Uterus (tissue), 4 donors: ENCODE results near the gene ADRA2C. TPM values are rescaled to one million over a fixed set of nuclear protein-coding genes. Genes with fewer than 3 reads are reported as not detected.
A peak's percentile ranks its signal among the peaks of the same experiment; 100 is the strongest.

Experiments
- DNase-seq, 2 donors: peaks; one replicate each; pipeline ENCODE4 v3.0.0-alpha.2; 2019 to 2020
- H3K27ac ChIP-seq, 2 donors: fragments of 200-600 bp; sonication (generic); 1 replicate in 1 of 2; 2 replicates in 1 of 2; pipeline ENCODE4 v1.5.1; 2016 to 2018
- H3K27me3 ChIP-seq, 2 donors: fragments of 200-600 bp; sonication (generic); one replicate each; pipeline ENCODE4 v1.5.1; 2018 to 2019; ENCODE audit warnings: control low read depth in 1 of 2
- H3K36me3 ChIP-seq, 2 donors: fragments of 200-600 bp; sonication (generic); one replicate each; pipeline ENCODE4 v1.5.1; 2019; ENCODE audit warnings: control low read depth in 1 of 2
- H3K4me1 ChIP-seq, 2 donors: fragments of 200-600 bp; sonication (generic); one replicate each; pipeline ENCODE4 v1.5.1; 2018 to 2019; ENCODE audit warnings: control low read depth in 1 of 2
- H3K4me3 ChIP-seq, 2 donors: fragments of 200-600 bp; sonication (generic); 1 replicate in 1 of 2; 2 replicates in 1 of 2; pipeline ENCODE4 v1.5.1; 2018 to 2019; ENCODE audit warnings: mild to moderate bottlenecking in 1 of 2
- H3K9me3 ChIP-seq, 2 donors: fragments of 200-600 bp; sonication (generic); one replicate each; pipeline ENCODE4 v1.5.1; 2019; ENCODE audit warnings: control low read depth in 1 of 2
- CTCF ChIP-seq, 4 experiments: fragments of 200-600 bp in 2 of 4; fragments of 450-650 bp in 2 of 4; sonication (generic) in 2 of 4; IDR thresholded peaks; one replicate each; pipeline ENCODE4 v1.5.1; 2016 to 2019; ENCODE audit warnings: antibody characterized with exemption in 4 of 4, mild to moderate bottlenecking in 2 of 4, moderate library complexity in 1 of 4
- POLR2A ChIP-seq, 2 donors: fragments of 450-650 bp; IDR thresholded peaks; one replicate each; pipeline ENCODE4 v1.6.1; 2016; ENCODE audit warnings: antibody characterized with exemption in 2 of 2, mild to moderate bottlenecking in 1 of 2, moderate library complexity in 1 of 2
- intact Hi-C: fragments of 100-400 bp; cut with DNase I; formaldehyde crosslinking; loops from one replicate; pipeline ENCODE4 v1.15.1; 2023; ENCODE audit warnings: low total_unique reads
- total RNA-seq, 4 donors: library from RNA; depleted of rRNA in 3 of 4; stranded (reverse); fragments of >200 nt in 3 of 4; gene quantifications; one replicate each; pipeline versions ENCODE4 v1.1.0 to v1.2.4, GENCODE V29; 2014 to 2023
- donor health status: DM: yes; HTN: yes; CAD: no.

ADRA2C gene
- total RNA-seq, 4 donors from 2014 or later: 4.1 to 75.0 (median 24.7) TPM

- Histone ChIP-seq H3K27ac (peak overlapping the region; percentile 72 to 84), H3K9me3 (no peaks in the 10 kb centered on the region), H3K4me1 (peaks cover 0 to 7% of the 10 kb centered on the region in 2 donors), H3K4me3 (peak overlapping the region; percentile 29 to 30), H3K36me3 (no peaks in the 10 kb centered on the region), H3K27me3 (no peaks in the 10 kb centered on the region)
- DNase-seq: peak; percentile 52 to 67
- TF ChIP-seq POLR2A (IDR thresholded peaks at IDR 0.05): peak in 1 of 2 donors; percentile 35
- TF ChIP-seq CTCF (IDR thresholded peaks at IDR 0.05): peak in 3 of 4 experiments; percentile 13 to 52 (median 42)
- intact Hi-C loops: no loop called here
Measured at GRCh38 chr4:3765271-3766035, 732 bp upstream of the ADRA2C start.

GRCh38 chr4:3766785-3767569 lies 792 bp downstream of the ADRA2C start:
- peak; percentile 55 to 62 for DNase-seq
- peaks cover 0 to 7% of the 10 kb centered on the region in 2 donors for H3K4me1 ChIP-seq
- H3K27me3 ChIP-seq: no peaks in the 10 kb centered on the region
- intact Hi-C loops: no loop called here
- no peaks in the 10 kb centered on the region for H3K9me3 ChIP-seq
- TF ChIP-seq CTCF (IDR thresholded peaks at IDR 0.05) (peak in 3 of 4 experiments; percentile 10 to 51 (median 28)), POLR2A (IDR thresholded peaks at IDR 0.05) (peak in 1 of 2 donors; percentile 10)
- peak overlapping the region; percentile 78 to 84 for H3K27ac ChIP-seq
- peak overlapping the region; percentile 32 to 33 for H3K4me3 ChIP-seq
- H3K36me3 ChIP-seq: no peaks in the 10 kb centered on the region

GRCh38 chr4:3767570-3768288 lies 1.5 kb downstream of the ADRA2C start:
- Histone ChIP-seq H3K36me3 (no peaks in the 10 kb centered on the region), H3K4me1 (peaks cover 0 to 7% of the 10 kb centered on the region in 2 donors), H3K9me3 (no peaks in the 10 kb centered on the region), H3K27ac (no peak overlapping the region), H3K27me3 (no peaks in the 10 kb centered on the region), H3K4me3 (no peak overlapping the region)
- TF ChIP-seq POLR2A (IDR thresholded peaks at IDR 0.05): no peak
- peak in 1 of 4 experiments; percentile 24 for TF ChIP-seq CTCF (IDR thresholded peaks at IDR 0.05)
- intact Hi-C loops: no loop called here
- no peak for DNase-seq

- Histone ChIP-seq H3K9me3 (no peaks in the 10 kb centered on the region), H3K4me3 (no peak overlapping the region), H3K27me3 (no peaks in the 10 kb centered on the region), H3K36me3 (no peaks in the 10 kb centered on the region), H3K27ac (no peak overlapping the region), H3K4me1 (peaks cover 0 to 5% of the 10 kb centered on the region in 2 donors)
- no peak for TF ChIP-seq CTCF (IDR thresholded peaks at IDR 0.05)
- no peak for TF ChIP-seq POLR2A (IDR thresholded peaks at IDR 0.05)
- intact Hi-C loops: no loop called here
- no peak for DNase-seq
Measured at GRCh38 chr4:3768842-3769641, 2.9 kb downstream of the ADRA2C start.
